ENCODE measurements around the gene GPR18. TPM values are rescaled to one million over a fixed set of nuclear protein-coding genes. Genes with fewer than 3 reads are reported as not detected.
"Not testable (repeated sequence)": the region's sequence is repeated elsewhere in the genome, so short reads cannot be mapped to it uniquely, and the experiment has no call there.

Gene GPR18
- total and polyA plus RNA-seq, 2 of the 13 experiments (the other 11 are each of a cell fraction or from before 2014, with no cell fraction given) = not detected

DNA sequence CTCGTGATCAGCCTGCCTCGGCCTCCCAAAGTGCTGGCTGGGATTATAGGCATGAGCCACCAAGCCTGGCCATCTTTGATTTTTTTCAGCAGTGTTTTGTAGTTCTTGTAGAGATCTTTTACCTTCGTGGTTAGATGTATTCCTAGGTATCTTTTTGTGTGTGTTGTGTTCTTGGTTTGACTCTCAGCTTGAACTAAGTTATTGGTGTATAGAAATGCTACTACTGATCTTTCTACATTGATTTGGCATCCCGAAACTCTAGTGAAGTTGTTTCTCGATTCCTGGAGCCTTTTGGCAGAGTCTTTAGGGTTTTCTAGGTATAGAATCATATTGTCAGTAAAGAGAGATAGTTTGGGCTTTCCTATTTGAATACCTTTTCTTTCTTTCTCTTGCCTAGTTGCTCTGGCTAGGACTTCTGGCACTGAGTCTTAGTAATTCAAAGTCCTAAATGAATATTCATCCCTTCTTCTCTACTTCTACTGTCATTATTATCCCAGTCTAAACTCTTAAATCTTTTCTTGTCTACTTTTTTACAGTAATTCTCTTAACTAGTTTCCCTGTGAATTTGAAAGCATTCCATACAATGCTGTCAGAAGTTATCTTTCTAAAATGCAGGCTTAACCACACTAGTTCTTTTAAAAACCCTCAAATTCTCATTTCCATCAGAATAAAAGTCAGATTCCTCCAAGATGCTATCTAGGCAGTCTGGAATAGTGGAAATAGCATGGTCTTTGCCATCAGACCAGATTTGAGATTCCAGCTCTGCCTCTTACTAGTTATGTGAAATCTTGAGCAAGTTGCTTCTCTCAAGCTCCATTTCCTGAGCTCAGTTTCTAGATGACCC is 7.0 kb downstream of the GPR18 start:
- no peak overlapping the region for H3K9ac ChIP-seq (ENCODE audit: insufficient read depth, low read depth, low read length)
- no peaks in the 10 kb centered on the region for H4K20me1 ChIP-seq (ENCODE audit: insufficient read depth, low read length)
- no peak overlapping the region for H3K4me3 ChIP-seq (replicated peaks in 1 of 3; ENCODE audit: insufficient read depth in 1 of 3, low read depth in 2 of 3, low read length in 3 of 3)
- no peak overlapping the region for H3K27ac ChIP-seq (ENCODE audit: extremely low read length, insufficient read depth, low read length)
- CTCF ChIA-PET (ENCODE audit: low intra/inter-chr PET ratio, low total read pairs) = no interaction called here
- H3K9me3 ChIP-seq (ENCODE audit: low read length) = no peaks in the 10 kb centered on the region
- no peak for DNase-seq (ENCODE audit: low spot score)
- no peak overlapping the region for H3K4me2 ChIP-seq (ENCODE audit: low read depth, low read length)
- H3K36me3 ChIP-seq (replicated peaks in 1 of 2; ENCODE audit: control insufficient read depth in 1 of 2, insufficient read depth in 2 of 2, low read length in 2 of 2) = peaks cover 6 to 18% of the 10 kb centered on the region in 2 experiments; a peak in 4 of 5 replicates
- no peak for FAIRE-seq
- H3K4me1 ChIP-seq (ENCODE audit: insufficient read depth, low read length) = no peaks in the 10 kb centered on the region
- 98% methylated on average over 5 of the region's 5 CpGs for WGBS (ENCODE audit: low lambda C conversion rate)
- in situ Hi-C loops (cut with HindIII; ENCODE audit: extremely low pct_ligation_motif_present, low pct_unique_long_range_greater_than_20kb) = no loop called here
- intact Hi-C loops (cut with micrococcal nuclease; ENCODE audit: unreplicated experiment) = no loop called here
- no peak for ATAC-seq
- no peaks in the 10 kb centered on the region for H3K79me2 ChIP-seq (ENCODE audit: insufficient read depth, low read length)
- H2AFZ ChIP-seq (ENCODE audit: low read length) = no peak overlapping the region
- no peak for TF ChIP-seq ZNF441 (CRISPR knock-in tag; IDR thresholded peaks at IDR 0.05; ENCODE audit: borderline replicate concordance)
- no peak for TF ChIP-seq ZNF563 (CRISPR knock-in tag; IDR thresholded peaks at IDR 0.05)
- no peak for TF ChIP-seq ZNF292 (CRISPR knock-in tag; IDR thresholded peaks at IDR 0.05; ENCODE audit: borderline replicate concordance, low read depth)
- POLR2A ChIA-PET = interaction anchor here (1.5 kb wide), 1 partner anchor 50 kb away, joined by 8 read pairs; the partner anchor contains the start of gene UBAC2
- no peaks in the 10 kb centered on the region for H3K27me3 ChIP-seq (ENCODE audit: control insufficient read depth in 1 of 2, insufficient read depth in 2 of 2, low read length in 2 of 2)
- no TSS peak for BruUV-seq (replicated peaks)

DNA sequence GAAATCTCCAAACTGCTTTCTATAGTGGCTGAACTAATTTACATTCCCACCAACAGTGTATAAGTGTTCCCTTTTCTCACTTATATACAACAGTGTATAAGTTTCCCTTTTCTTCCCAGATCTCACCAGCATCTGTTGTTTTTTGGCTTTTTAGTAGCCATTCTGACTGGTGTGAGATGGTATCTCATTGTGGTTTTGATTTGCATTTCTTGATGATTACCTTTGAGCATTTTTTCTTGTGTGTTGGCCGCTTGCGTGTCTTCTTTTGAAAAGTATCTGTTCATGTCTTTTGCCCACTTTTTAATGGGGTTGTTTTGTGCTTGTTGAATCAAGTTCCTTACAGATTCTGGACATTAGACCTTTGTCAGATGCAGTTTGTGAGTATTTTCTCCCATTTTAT is 8.6 kb downstream of the GPR18 start:
- intact Hi-C loops (cut with micrococcal nuclease; ENCODE audit: unreplicated experiment); H2AFZ ChIP-seq (ENCODE audit: low read length); H3K9me3 ChIP-seq (ENCODE audit: low read length); H4K20me1 ChIP-seq (ENCODE audit: insufficient read depth, low read length); DNase-seq (ENCODE audit: low spot score); BruUV-seq (replicated peaks); H3K79me2 ChIP-seq (ENCODE audit: insufficient read depth, low read length); H3K4me3 ChIP-seq (replicated peaks in 1 of 3; ENCODE audit: insufficient read depth in 1 of 3, low read depth in 2 of 3, low read length in 3 of 3); H3K4me1 ChIP-seq (ENCODE audit: insufficient read depth, low read length); H3K27me3 ChIP-seq (ENCODE audit: control insufficient read depth in 1 of 2, insufficient read depth in 2 of 2, low read length in 2 of 2); H3K9ac ChIP-seq (ENCODE audit: insufficient read depth, low read depth, low read length); H3K27ac ChIP-seq (ENCODE audit: extremely low read length, insufficient read depth, low read length); FAIRE-seq; CTCF ChIA-PET (ENCODE audit: low intra/inter-chr PET ratio, low total read pairs); H3K4me2 ChIP-seq (ENCODE audit: low read depth, low read length); ATAC-seq; in situ Hi-C loops (cut with HindIII; ENCODE audit: extremely low pct_ligation_motif_present, low pct_unique_long_range_greater_than_20kb): not testable (repeated sequence)
- H3K36me3 ChIP-seq (replicated peaks in 1 of 2; ENCODE audit: control insufficient read depth in 1 of 2, insufficient read depth in 2 of 2, low read length in 2 of 2) = peaks cover 1 to 10% of the 10 kb centered on the region in 2 experiments; a peak in 2 of 5 replicates
- 100% methylated on average over 2 of the region's 2 CpGs for WGBS (ENCODE audit: low lambda C conversion rate)
- POLR2A ChIA-PET = interaction anchor here (1.7 kb wide), 1 partner anchor 49 kb away, joined by 4 read pairs; the partner anchor contains the start of gene UBAC2

DNA sequence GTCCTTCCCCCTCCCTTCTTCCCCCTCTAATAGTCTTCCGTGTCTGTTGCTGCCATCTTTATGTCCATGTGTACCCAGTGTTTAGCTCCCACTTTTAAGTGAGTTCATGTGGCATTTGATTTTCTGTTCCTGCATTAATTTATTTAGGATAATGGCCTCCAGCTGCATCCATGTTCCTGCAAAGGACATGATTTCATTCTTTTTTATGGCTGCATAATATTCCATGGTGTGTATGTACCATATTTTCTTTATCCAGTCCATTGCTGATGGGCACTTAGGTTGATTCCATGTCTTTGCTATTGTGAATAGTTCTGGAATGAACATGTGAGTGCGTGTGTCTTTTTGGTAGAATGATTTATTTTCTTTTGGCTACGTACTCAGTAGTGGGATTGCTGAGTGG is 9.0 kb downstream of the GPR18 start:
- H3K9ac ChIP-seq (ENCODE audit: insufficient read depth, low read depth, low read length); DNase-seq (ENCODE audit: low spot score); H3K27me3 ChIP-seq (ENCODE audit: control insufficient read depth in 1 of 2, insufficient read depth in 2 of 2, low read length in 2 of 2); H3K79me2 ChIP-seq (ENCODE audit: insufficient read depth, low read length); H2AFZ ChIP-seq (ENCODE audit: low read length); H3K4me3 ChIP-seq (replicated peaks in 1 of 3; ENCODE audit: insufficient read depth in 1 of 3, low read depth in 2 of 3, low read length in 3 of 3); intact Hi-C loops (cut with micrococcal nuclease; ENCODE audit: unreplicated experiment); H4K20me1 ChIP-seq (ENCODE audit: insufficient read depth, low read length); H3K9me3 ChIP-seq (ENCODE audit: low read length); in situ Hi-C loops (cut with HindIII; ENCODE audit: extremely low pct_ligation_motif_present, low pct_unique_long_range_greater_than_20kb); CTCF ChIA-PET (ENCODE audit: low intra/inter-chr PET ratio, low total read pairs); H3K27ac ChIP-seq (ENCODE audit: extremely low read length, insufficient read depth, low read length); H3K4me1 ChIP-seq (ENCODE audit: insufficient read depth, low read length); FAIRE-seq; H3K4me2 ChIP-seq (ENCODE audit: low read depth, low read length); BruUV-seq (replicated peaks); ATAC-seq: not testable (repeated sequence)
- peaks cover 1 to 10% of the 10 kb centered on the region in 2 experiments; a peak in 2 of 5 replicates for H3K36me3 ChIP-seq (replicated peaks in 1 of 2; ENCODE audit: control insufficient read depth in 1 of 2, insufficient read depth in 2 of 2, low read length in 2 of 2)
- POLR2A ChIA-PET = interaction anchor here (1.7 kb wide), 1 partner anchor 49 kb away, joined by 4 read pairs; the partner anchor contains the start of gene UBAC2
- WGBS (ENCODE audit: low lambda C conversion rate) = 80% methylated on average over 3 of the region's 3 CpGs
